ENCODE measurements around the gene HSPB7.
"Not testable (repeated sequence)": the region's sequence is repeated elsewhere in the genome, so short reads cannot be mapped to it uniquely, and the experiment has no call there.

The HSPB7 gene

DNA sequence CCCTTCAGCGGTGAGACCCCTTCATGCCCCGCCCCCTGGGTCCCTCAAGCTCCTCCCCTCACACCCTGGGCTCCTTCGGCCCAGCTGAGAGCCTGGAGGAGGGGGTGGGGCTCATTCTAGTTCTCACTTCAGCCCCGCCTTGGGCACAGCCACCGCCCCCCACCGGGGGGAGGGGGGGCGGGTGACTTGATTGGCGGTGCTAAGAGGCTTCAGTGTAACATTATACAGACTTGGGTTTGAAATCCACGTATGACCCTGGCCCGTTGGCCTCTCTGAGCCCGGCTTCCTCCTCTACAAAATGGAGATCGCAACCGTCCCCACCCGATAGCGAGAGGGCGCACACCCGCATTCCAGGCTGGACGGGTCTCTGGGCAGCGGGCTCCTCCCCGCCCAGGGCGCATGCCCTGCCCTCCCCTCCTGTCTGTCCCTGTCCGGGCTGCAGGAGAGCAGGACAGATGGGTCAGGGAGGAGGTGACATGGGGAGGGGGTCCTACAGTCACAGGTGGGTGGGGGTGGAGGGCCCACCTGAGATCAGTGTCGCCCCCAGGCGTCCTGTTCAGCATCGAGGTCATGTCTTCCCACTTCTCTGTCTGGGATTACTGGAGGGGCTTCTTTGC is 30.8 kb upstream of the HSPB7 start:
- no peak for DNase-seq

DNA sequence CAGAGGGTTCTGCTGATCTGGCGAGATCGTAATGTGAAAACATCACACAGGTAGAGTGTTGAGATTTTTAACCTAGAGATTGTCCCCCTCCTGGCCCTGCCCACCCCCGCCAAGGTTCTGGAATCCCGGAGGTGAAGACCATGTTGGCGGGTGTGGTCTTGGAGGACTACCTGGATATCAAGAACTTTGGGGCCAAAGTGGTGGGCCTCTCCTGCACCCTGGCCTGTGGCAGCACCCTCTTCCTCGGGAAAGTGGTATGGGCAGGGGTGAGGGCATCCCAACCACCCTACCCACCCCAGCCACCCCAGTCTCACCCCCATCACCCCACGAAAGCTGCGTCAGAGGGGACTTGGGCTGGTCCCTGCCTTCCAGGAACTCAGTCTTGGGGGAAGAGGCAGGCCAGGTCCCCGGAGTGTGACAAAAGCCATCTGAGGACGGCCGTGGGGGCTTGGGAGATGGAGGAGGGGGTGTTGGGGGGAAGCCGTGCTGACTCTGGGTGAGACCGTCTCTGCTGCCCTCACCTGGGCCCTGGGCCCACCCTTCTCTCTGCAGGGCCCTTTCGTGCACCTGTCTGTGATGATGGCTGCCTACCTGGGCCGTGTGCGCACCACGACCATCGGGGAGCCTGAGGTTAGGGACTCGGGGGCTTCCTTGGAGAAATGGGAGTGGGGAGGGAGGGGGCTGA is 30.1 kb upstream of the HSPB7 start:
- no peak for DNase-seq

- no peak for DNase-seq
Observed at GRCh38 chr1:16046842-16047241, 29.0 kb upstream of the HSPB7 start.

DNA sequence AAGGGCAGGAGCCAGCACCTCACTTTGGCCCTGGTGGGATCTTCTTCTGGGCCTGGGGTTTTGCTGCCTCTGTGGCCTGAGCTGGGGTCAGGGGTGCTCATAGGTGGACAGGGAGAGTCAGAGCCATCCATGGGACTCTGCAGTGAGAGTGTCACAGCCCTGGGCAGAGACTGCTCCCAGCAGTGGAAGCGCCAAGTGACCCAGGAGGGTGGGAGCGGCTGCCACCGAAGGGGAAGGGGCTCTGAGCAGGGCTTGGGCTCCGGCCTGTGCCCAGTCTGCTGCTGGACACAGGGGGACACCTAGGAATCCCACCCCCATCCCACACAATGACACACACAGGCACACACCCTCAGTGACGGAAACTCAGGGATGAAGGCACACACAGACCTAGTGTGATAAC is 26.1 kb upstream of the HSPB7 start:
- DNase-seq, result no peak

GRCh38 chr1:16043521-16043920 is 25.7 kb upstream of the HSPB7 start, which contains the start of gene CLCNKB:
TSS of gene CLCNKB (plus strand) at chr1:16043782. CDS start at chr1:16044493, 711 bp downstream.
- DNase-seq, result no peak

- DNase-seq, result not testable (repeated sequence)
Observed at GRCh38 chr1:16042654-16043053, 24.8 kb upstream of the HSPB7 start.

DNA sequence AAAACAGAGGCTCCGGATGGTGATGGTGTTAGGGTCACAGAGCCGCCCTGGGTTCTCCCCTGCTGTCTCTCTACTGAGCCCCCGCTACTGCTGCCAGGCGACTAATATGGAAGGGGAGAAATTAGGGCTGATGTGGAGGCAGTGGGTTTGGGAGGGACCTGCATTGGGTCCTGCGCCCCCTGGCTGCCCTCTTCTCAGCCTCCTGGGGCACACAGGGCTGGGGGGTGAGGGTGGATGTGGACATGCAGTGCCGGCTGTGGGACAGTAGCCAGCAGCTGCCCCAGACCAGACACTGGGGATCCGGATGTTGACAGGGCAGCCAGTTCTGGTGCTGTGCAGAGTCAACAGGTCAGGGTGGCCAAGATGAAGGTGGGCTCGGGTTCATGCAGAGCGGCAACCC is 24.3 kb upstream of the HSPB7 start:
- DNase-seq, result no peak

DNA sequence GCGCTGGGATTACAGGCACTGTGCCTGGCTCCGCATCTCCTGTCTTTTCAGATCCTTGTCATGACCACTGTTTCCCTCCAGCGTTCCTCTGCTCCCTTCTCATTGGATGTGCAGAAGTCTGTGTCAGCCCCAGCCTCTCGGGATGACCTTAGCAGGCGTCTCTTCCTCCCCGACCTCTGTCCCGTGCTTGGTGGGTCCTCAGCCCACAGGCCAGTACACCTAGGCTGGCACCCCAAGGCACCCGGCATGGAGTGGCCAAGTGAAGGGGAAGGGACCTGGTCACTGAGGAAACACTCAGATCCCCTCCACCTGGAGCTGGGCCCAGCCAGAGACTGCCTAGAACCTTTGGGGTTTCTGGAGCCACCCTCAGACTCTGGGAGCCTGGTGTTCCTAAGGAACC is 23.4 kb upstream of the HSPB7 start:
- DNase-seq, result no peak

DNA sequence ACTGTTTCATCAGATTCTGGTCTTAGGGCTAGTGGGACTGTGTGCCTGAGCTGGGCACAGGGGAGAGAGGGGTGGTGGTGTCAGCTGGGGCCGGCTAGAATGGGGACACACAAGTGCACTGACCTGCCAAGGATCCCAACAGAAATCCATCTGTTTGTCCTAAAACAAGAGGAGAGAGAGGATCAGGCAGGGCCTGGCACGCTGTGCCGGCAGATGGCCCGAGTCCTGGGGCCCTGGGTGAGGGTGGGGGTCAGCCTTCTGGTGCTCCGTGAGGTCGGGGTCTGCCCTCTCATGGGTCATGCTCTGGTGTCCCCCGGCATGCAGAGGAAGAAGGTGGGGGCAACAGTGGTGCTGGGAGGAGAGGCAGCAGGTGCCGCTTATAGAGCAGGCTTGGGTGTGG is 22.0 kb upstream of the HSPB7 start:
- not testable (repeated sequence) for DNase-seq

DNA sequence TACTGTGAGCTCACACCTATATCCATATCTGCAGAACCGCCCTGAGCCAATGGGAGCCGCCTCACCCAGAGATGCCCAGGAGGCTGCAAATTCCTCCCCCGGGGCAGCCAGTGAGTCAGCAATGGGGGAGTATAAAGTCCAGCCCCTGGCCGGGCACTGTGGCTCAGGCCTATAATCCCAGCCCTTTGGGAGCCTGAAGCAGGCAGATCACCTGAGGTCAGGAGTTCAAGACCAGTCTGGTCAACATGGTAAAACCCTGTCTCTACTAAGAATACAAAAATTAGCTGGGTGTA is 20.7 kb upstream of the HSPB7 start:
- no peak for DNase-seq

GRCh38 chr1:16036461-16036860 is 18.6 kb upstream of the HSPB7 start:
- DNase-seq, result not testable (repeated sequence)

DNA sequence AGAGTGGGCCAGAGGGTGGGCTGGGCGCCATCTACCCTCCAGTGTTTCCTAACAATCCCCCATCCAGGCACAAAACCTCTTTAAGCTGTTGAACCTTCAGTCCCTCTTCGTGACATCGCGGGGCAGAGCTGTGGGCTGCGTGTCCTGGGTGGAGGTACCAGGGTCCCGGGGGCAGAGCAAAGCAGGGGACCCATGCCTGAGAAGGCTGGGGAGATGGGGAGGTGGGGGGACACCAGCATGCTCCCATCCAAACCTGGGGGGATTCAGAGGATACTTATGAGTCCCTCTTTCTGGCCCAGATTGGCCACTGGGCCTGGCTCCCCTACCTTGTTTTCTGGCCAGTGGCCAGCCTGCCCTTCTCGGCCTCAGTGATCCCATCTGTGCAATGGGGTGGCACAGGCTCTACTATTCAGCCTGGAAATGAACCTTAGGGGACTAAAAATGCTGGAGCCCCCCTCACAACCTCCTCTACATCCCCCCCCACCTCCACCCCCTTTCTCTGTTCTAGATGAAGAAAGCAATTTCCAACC is 15.3 kb upstream of the HSPB7 start:
- not testable (repeated sequence) for DNase-seq

- peak; percentile 58 to 70 for DNase-seq
Observed at GRCh38 chr1:16032388-16033102, 14.7 kb upstream of the HSPB7 start.

GRCh38 chr1:16031551-16031950 is 13.7 kb upstream of the HSPB7 start:
- no peak for DNase-seq

- no peak for DNase-seq
Observed at GRCh38 chr1:16029288-16029687, 11.4 kb upstream of the HSPB7 start.

GRCh38 chr1:16029003-16029268 is 11.1 kb upstream of the HSPB7 start:
- not testable (repeated sequence) for DNase-seq

DNA sequence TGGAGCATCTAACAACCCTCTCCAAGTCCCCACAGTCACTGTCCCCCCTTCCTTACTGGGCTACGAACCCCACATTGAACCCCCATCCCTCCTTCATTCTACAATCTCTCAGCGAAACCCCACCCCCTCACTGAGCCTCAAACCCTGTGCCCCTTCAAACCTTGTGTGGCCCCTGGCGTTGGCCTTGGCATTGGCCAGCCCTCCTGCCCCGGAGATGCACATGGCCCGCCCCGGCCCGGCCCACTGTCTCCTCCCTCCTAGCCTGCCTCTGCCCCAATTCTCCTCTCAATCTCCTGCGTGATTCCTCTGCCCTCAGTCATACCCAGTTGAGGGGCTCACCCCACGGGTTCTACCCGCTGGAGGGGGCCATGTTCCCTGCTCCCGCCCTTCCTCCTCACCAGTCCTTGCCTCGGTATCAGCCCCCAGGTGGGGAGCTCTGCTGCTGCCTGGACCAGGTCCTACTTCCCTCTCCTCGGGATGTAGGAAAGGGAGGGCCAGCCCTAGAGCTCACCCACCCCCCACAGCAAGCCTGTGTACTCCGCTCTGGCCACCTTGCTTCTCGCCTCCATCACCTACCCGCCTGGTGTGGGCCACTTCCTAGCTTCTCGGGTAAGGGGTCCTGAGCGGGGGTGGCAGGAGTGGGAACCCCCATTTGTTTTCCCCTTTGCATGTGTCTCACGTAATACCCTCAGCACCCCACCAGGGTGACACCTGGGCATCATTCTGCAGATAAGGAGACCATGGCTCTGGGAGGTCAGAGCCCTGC is 10.6 kb upstream of the HSPB7 start:
- DNase-seq, result no peak

DNA sequence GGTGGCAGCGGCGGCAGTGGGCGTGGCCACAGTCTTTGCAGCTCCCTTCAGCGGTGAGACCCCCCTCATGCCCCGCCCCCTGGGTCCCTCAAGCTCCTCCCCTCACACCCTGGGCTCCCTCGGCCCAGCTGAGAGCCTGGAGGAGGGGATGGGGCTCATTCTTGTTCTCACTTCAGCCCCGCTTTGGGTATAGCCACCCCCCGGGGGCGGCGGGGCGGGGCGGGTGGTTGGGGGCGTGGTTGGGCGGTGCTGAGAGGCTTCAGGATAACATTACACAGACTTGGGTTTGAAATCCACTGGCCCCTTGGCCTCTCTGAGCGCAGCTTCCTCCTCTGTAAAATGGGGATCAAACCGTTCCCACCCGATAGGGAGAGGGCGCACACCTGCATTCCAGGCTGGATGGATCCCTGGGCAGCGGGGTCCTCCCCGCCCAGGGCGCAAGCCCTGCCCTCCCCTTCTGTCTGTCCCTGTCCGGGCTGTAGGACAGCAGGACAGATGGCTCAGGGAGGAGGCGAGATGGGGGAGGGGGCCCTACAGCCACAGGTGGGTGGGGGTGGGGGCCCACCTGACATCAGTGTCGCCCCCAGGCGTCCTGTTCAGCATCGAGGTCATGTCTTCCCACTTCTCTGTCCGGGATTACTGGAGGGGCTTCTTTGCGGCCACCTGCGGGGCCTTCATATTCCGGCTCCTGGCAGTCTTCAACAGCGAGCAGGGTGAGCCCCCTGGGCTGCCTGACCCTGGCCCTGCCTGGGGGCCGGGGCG is 9.1 kb upstream of the HSPB7 start:
- no peak for DNase-seq

DNA sequence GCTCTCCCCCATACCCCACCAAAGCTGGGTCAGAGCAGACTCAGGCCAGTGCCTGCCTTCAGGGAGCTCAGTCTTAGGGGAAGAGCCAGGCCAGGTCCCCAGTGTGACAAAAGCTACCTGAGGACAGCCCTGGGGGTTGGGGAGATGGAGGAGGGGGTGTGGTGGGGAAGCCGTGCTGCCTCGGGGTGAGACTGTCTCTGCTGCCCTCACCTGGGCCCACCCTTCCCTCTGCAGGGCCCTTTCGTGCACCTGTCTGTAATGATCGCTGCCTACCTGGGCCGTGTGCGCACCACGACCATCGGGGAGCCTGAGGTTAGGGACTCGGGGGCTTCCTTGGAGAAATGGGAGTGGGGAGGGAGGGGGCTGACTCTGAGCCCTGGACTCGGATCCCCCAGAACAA is 8.5 kb upstream of the HSPB7 start:
- not testable (repeated sequence) for DNase-seq

- no peak for DNase-seq
Observed at GRCh38 chr1:16023050-16023653, 5.3 kb upstream of the HSPB7 start.

DNA sequence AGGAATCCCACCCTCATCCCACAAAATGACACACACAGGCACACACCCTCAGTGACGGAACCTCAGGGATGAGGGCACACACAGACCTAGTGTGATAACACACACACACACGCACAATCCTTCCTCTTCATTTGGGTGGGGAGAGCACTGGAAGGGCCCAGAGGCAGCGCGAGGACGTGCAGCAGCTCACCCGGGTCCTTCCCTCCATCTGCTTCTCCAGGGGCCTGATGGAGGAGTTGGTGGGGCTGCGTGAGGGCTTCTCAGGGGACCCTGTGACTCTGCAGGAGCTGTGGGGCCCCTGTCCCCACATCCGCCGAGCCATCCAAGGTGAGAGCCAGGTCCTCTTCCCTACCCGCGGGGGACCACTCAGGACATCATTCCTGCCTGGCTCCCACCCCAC is 4.5 kb upstream of the HSPB7 start:
- DNase-seq, result no peak

DNA sequence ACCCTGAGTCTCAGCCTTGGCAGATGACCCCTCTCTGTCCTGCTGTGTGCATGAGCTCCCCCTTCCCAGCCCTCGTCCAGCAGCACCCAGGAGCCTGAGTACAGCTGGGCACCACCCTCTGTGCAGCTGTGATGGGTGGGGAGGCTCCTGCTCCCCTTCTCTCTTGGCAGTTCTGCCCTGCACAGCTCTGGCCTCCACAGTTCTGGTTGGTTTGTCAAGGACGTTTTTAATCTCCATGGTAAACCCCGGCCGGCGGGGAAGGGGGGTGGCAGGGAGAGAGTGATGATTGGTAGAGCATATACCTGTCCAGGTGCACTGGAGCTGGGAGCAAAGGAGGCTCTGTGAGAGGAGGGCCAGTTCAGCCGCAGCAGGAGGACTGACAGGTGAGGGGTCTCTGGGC is 3.8 kb upstream of the HSPB7 start, which contains the start of gene CLCNKA:
Gene CLCNKA (plus strand): TSS at position 356 of the 400 bp plus-strand sequence. CDS start 584 bp downstream, outside the sequence.
- DNase-seq, result no peak
